Prostate gland (tissue), 2 donors: ENCODE data around the gene NKG7.

Experiments
- POLR2AphosphoS5 ChIP-seq: sonication (generic); formaldehyde crosslinking; IDR thresholded peaks from one replicate; pipeline ENCODE4 v1.6.1; 2017; ENCODE audit warnings: antibody characterized with exemption
- TF ChIP-seq, protein P1 (sequence below), 4 experiments: fragments of 200-600 bp in 2 of 4; fragments of 450-650 bp in 2 of 4; sonication (generic) in 2 of 4; IDR thresholded peaks; 1 replicate in 3 of 4; 2 replicates in 1 of 4; pipeline ENCODE4 v1.5.1; 2016 to 2019; ENCODE audit warnings: antibody characterized with exemption in 4 of 4, mild to moderate bottlenecking in 2 of 4, moderate library complexity in 2 of 4

GRCh38 chr19:51364200-51365106, 8.0 kb downstream of the NKG7 start:
- peak; percentile 19 for TF ChIP-seq POLR2AphosphoS5
- TF ChIP-seq, protein P1, sequence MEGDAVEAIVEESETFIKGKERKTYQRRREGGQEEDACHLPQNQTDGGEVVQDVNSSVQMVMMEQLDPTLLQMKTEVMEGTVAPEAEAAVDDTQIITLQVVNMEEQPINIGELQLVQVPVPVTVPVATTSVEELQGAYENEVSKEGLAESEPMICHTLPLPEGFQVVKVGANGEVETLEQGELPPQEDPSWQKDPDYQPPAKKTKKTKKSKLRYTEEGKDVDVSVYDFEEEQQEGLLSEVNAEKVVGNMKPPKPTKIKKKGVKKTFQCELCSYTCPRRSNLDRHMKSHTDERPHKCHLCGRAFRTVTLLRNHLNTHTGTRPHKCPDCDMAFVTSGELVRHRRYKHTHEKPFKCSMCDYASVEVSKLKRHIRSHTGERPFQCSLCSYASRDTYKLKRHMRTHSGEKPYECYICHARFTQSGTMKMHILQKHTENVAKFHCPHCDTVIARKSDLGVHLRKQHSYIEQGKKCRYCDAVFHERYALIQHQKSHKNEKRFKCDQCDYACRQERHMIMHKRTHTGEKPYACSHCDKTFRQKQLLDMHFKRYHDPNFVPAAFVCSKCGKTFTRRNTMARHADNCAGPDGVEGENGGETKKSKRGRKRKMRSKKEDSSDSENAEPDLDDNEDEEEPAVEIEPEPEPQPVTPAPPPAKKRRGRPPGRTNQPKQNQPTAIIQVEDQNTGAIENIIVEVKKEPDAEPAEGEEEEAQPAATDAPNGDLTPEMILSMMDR (IDR thresholded peaks at IDR 0.05), result no peak
